Measurements from ENCODE around the gene SGK1.
"Not testable (repeated sequence)": the region's sequence is repeated elsewhere in the genome, so short reads cannot be mapped to it uniquely, and the experiment has no call there.

The SGK1 gene

DNA sequence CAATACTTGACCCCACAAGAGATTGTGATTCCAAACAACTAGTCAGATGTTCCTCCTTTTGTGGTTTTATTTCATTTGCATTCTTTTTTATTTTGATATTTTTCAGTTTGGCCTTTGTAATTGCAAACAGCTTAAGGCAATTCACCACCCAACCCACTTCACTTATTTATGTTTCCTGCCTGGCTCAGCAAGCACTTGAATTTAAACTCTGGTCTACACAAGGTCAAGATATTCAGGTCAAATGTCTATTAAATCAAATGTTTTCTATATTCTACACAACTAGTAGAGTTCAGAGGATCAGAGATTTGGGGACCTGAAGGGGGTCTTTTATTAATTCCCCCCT is 100.1 kb downstream of the SGK1 start:
- DNase-seq (ENCODE audit: low read depth), result no peak

DNA sequence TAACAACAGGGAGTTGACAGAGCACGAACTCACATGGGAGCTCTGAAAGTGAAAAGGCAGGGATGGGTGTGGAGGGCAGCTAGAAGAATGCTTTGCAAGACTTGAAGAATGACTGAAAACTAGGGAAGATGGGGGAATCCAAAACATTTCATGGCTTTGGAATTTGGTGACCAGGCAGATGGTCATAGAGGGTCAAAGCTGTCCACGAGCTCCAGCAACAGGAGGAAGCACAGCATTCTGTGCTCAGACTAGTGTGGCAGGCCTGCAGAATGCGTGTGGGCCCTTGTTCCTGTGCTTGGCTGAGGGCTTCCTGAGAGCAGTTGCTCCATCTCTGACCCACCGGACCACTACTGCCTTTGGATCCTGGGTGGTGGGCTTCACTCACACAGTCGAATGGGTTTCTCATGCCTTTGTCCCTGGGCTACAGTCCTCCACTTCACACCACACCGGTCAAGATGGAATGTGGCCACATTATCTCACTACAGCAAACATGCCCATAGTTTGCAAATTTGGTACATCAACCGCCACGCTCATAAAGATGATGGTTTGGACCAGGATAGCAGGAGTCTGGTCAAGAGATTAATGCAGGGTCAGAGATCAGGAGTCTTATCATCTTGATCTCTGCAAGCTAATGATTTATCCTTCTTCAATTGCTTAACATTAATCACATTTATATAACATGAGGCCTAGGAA is 100.7 kb downstream of the SGK1 start:
- no peak for DNase-seq (ENCODE audit: low read depth)

DNA sequence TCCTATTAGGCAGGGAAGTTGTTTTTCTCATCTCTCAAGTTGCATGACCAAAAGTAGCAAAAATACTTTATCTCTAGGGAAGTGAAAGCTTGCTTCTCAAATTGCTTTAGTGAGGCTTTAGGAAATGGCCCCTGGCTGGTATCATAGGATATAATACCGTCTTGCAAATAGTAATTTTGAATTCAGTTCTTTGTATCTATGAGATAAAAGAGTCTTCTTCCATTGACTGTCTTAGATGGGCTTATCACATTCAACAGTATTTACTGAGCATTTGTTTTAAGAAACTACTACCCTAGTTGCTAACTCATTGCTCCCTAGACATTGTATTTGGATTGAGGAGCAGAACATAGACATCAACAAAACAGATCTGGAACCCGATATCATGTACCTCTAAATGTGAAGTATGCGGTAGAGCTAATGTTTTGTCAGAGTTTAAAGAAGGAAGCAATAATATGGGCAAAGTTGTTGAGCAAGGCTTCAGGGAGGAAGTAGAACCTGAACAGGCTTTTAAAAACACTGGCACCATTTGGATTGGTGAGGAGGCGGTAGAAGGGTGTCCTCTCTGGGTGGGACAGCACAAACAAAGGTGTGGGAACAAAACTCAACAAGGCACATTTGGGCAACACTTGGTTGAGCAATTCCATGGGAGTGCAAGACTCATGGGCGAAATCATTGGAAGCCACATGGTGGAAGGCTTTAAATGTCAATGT is 101.5 kb downstream of the SGK1 start:
- no peak for DNase-seq (ENCODE audit: low read depth)

DNA sequence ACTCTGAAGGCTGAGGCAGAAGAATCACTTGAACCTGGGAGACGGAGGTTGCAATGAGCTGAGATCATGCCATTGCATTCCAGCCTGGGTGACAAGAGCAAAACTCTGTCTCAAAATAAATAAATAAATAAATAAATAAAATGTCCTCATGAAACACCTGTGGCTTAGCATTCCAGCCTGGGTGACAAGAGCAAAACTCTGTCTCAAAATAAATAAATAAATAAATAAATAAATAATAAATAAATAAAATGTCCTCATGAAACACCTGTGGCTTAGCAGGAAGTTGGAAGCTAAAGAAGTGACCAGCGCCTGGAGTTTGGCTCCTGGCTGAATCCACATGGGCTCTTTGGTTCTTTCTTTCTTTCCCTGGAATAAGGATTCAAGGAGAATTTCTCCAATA is 104.5 kb downstream of the SGK1 start:
- DNase-seq (ENCODE audit: low read depth), result not testable (repeated sequence)

DNA sequence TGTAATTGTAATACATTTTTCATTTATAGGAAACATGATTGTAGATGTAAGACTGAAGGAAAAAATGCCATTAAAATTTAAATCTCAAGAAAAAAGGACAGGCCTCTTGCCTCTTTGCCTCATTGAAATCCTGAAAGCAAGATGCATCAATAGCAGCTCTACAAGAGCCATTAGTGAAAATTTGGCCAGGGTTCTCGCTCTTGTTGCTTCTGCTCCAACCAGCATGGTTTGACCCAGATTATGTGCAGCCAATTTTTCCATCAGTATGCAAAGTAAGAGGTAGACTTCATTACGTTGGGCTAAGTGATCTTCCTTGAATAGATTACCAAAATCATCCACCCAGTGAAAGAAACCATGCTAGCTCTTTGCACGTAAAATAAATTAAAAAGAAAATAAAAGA is 106.6 kb downstream of the SGK1 start:
- no peak for DNase-seq (ENCODE audit: low read depth)

DNA sequence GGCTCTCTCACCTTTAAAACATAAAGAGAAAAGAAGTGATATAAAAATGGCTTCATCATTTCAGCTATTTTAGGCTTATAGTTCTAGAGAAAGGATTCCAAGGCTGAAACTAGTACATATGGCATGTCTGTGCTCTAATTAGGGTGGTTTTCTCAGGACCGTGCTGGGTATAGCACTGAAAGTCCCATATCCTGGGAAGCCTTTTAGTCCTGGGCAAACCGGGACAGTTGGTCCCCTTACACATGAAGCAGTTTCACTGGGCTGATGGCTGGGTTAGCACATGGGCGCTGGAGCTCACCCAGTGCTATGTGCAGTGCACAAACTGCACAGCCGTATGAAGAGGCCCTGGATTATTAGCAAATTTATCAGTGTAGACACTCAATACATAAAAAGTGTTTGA is 110.5 kb downstream of the SGK1 start:
- DNase-seq (ENCODE audit: low read depth), result no peak

DNA sequence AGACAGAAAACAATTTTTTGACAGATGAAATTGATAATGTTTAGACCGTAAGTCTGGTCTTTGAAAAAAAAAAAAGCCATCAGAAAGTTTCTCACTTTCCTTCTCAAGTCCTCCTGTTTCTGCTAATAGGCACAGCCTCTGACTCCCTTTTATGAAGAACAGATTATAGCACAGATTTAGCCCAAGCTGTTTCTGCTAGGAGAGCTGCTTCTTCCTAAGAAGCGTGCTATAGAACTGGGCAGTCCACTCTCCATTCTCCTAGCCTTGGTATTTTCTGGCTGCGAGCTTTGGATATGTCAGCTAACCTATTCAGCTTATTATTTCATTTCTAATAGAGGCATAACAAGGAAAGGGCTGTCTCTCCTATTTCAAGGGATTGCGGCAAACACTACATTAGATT is 112.5 kb downstream of the SGK1 start:
- DNase-seq (ENCODE audit: low read depth), result no peak

DNA sequence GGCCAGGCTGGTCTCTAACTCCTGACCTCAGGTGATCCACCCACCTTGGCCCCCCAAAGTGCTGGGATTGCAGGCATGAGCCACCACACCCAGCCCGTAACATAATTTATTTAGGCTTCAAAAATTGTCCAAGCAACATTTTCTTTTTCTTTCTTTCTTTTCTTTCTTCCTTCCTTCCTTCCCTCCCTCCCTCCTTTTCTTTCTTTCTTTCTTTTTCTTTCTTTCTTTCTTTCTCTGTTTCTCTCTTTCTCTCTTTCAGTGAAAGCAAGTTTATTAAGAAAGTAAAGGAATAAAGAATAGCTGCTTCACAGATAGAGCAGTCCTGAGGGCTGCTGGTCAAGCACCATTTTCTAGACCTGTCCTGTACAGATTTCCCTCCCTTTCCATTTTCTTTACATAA is 113.2 kb downstream of the SGK1 start:
- not testable (repeated sequence) for DNase-seq (ENCODE audit: low read depth)

DNA sequence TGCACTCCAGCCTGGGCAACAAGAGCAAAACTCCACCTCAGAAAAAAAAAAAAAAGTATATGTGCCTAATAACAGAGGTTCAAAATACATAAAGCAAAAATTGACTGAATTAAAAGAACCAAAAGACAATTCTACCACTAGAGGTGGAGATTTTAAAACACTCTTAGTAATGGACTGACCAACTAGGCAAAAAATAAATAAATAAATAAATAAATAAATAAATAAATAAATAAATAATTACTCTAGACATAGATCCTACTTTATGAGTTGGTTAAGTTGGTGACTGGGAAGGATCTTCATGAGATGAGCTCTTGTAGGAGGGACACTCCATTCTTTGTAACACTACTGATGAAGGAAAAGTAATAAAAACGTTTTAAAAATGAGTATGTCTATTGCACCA is 113.9 kb downstream of the SGK1 start:
- no peak for DNase-seq (ENCODE audit: low read depth)

DNA sequence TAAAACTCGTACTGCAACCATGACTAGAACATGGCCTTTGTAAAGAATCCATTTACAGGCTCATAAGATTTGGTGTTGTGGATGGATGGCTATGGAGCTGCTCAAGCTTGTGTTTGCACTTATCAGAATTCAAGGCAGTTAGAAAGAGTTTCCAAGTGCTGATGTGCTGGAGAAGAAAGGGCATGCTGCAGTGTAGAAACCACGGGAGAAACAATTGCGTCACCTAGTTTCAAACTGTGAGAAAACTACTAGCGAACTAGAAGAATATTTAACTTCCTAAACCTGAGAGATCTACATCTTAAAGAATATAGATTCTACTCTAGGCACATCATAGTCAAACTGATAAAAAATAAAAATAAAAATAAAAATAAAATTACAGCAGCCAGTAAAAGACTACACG is 116.2 kb downstream of the SGK1 start:
- no peak for DNase-seq (ENCODE audit: low read depth)

DNA sequence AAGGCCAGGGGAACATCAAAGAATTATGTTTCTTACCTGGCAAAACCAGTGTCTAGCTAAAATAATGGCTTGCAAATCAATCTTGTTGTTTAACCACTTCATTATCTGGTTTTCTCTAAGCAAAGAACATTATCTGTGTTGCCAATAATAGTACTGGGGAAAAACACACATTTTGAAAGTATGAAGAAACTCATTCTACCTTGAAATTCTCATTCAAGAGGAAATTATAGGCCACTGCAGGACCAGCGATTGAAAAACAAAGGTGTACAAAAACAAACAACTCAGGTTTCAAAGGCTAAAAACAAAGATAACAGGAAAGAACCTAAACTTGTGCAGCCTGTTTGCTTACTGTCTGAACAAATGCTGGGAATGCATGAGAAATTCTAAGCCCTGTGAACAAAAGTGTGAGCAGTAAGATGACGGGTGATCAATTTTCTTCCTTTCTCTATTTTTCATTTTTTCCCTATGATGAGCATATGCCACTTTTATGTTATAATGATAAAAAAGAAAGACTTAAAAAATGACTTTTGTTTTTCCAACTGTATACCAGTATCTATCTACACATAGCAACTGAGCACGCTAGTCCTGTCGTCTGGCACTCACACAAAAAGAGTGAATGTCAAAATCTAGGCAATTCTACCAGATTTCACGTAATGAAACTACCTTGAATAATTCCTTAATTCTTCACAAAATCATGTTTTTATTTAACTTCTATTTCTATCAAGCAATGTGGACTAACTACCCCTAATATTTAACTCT is 117.9 kb downstream of the SGK1 start:
- no peak for DNase-seq (ENCODE audit: low read depth)

DNA sequence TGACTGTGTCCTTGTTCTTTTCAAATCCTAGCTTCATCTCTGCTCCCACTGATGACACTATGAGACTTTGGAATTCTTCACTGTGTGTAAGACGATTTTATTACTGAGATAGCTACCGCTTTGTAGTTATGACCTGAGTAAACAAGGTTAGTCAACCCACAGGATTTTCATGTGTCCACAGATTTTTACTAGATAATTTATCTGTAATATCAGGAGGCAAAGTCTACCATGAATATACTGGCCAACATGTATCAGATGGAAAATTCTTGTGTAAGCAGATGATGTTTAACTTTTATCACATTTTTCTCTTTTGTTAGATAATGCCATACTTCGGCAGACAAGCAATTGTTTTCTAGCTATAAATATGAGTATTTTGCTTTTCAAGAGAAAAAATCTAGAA is 119.8 kb downstream of the SGK1 start:
- no peak for DNase-seq (ENCODE audit: low read depth)

DNA sequence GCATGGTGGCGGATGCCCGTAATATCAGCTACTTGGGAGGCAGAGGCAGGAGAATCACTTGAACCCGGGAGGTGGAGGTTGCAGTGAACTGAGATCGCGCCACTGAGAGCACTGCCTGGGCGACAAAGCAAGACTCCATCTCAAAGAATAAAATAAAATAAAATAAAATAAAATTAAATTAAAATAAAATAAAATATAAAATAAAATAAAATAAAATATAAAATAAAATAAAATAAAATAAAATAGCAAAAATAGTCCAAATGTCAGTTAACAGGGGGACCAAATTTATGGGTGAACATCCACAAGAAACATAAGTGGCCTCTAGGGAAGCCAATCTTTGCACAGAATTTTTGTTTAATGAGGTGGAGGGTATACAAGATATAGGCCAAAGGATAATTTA is 120.2 kb downstream of the SGK1 start:
- DNase-seq (ENCODE audit: low read depth), result not testable (repeated sequence)

DNA sequence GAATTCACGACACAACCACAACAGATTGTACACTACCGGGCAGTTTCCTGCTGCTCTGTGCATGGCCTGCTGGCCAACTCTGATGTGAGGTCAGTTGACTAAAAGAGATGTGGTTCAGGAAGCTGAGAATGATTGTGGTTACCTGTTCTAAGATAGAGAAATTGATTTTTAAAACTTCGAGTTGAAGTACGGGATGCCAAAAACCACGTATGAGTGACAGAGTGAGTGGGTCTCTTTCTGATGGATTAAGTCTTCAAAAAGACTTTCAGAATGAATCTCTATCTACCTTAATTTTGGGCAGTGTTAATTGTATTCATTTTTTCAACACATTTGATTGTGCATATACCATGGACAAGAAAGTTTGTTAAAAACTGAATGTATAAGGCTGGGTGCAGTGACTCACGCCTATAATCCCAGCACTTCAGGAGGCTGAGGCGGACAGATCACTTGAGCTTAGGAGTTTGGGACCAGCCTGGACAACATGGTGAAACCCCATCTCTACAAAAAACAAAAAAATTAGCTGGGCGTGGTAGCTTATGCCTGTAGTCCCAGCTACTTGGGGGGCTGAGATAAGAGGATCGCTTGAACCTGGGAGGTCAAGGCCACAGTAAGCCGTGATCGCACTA is 121.2 kb downstream of the SGK1 start:
- no peak for DNase-seq (ENCODE audit: low read depth)

DNA sequence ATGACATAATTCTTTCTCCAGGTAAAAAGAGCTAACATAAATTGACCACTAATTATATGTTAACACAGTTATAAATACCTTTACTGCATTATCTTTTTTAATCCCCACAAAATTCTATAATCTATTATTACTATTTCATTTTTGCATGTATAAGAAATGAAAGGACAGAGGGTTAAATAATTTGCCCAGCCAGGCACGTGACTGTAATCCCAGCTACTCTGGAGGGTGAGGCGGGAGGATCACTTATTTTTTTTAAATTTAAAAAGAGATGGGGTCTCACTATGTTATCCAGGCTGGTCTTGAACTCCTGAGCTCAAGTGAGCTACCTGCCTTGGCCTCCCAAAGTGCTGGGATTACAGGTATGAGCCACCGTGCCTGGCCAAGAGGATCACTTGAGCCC is 121.9 kb downstream of the SGK1 start:
- DNase-seq (ENCODE audit: low read depth), result no peak

DNA sequence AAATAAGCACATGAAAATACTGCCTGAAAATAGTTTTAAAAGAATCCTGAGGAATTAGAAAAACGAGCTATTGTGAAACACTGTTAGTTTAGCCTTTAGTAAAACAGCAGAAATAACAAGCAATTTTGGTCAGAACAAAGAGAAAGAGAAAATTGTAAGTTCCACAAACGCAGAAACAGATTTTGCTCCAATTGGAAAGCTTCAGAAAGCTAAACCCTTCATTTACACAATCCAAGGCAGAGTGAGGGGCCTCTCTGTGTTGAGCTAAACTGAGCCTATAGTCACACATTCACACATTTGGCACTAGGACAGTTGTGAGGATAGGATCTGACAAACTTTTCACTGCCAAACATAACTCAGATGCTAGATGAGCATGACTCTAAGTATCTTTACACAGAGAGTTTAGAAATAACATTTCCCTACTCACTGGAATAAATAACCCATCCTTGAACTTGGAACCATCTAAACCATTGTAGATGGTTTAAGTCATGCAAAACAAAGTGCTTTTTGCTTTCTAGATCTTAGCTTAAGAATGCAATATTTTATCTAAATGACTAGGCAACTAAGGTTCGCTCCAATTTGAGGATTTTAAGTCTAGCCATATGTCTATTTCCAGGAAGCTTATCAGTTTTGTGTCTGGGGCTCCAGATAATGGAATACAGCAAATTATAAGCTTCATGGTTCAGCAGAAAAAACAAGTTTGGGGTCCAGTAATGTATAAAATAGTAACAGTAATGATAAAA is 122.6 kb downstream of the SGK1 start:
- no peak for DNase-seq (ENCODE audit: low read depth)

DNA sequence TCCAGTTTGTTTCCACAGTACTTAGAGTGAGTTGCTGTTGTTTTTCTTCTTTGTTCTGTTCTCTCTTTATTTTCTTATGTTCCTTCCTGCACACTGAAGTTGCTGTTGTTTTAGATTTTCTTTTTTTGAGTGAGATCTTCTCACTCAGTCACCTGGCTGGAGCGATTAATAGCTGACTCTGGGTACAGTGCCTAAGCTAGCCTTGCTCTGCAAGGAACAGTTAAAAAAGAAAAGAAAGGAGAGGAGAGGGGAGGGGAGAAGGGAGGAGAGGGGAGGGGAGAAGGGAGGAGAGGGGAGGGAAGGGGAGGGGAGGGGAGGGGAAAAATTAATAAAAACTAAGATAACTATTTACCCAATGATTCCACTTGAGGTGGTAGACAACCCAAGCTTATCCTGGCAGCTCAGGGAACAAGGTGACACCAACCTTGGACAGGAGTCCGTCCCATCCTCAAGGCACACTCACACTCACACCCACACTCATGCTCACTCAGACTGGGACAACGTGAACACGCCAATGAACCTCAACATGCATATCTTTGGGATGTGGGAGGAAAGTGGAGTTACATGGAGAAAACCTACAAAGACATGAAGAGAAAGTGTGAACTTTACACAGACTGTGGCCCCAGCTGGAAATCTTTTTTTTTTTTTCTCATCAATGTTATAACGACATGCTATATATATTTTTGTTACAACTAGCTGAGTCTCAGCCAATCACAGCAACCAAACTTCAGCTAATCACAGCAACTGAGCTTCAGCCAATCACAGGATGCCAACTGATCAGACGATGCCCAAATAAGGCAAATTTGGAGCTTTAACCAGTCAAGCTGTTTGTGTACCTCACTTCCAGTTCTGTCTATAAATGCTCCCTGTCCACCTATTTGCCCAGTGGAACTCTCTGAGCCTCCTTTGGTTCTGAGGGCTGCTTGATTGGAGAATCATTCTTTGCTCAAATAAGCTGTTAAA is 124.1 kb downstream of the SGK1 start:
- no peak for DNase-seq (ENCODE audit: low read depth)

DNA sequence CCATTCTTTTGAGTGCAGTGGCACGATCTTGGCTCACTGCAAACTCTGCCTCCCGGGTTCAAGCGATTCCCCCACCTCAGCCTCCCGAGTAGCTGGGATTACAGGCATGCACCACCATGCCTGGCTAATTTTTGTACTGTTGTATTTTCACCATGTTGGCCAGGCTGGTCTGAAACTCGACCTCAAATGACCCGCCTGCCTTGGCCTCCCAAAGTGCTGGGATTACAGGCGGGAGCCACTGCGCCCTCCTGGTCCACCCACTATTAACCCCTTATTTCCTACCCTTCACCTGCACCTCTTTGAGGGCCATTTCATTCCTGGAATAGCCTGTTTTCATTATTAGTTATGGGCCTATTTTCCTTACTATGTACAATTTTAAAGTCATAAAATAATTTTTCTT is 125.3 kb downstream of the SGK1 start:
- not testable (repeated sequence) for DNase-seq (ENCODE audit: low read depth)

DNA sequence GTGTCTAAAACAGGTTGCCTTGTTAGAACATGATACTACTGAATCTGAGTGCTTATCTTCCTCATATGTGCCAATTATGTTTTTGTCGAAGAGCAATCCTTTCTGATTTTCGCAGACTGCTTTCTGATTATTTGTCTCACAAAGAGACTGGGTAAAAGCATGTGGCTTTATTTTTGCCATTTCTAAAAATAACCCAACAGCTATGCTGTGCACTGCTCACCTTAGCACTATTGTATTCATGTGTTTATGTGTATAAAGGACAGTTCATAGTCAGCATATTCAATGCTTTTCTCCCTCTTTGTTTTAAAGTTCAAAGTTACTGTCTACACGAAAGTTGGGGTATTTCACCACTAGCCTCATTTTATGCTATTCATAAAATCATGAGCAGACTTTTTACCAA is 127.0 kb downstream of the SGK1 start:
- DNase-seq (ENCODE audit: low read depth), result no peak

DNA sequence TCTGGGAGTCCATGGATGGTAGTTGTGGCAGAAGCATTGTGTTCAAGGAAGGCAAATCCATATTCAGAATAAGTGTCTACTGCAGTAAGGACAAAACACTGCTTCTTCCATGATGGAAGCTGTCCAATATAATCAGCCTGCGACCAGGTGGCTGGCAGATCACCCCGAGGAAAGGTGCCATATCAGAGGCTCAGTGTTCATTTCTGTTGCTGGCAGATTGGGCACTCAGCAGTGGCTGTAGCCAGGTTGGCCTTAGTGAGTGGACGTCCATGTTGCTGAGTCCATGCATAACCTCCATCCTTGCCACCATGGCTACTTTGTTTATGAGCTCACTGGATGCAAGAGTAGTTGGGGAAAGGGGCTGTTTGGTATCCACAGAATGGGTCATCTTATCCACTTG is 130.2 kb downstream of the SGK1 start:
- no peak for DNase-seq (ENCODE audit: low read depth)

DNA sequence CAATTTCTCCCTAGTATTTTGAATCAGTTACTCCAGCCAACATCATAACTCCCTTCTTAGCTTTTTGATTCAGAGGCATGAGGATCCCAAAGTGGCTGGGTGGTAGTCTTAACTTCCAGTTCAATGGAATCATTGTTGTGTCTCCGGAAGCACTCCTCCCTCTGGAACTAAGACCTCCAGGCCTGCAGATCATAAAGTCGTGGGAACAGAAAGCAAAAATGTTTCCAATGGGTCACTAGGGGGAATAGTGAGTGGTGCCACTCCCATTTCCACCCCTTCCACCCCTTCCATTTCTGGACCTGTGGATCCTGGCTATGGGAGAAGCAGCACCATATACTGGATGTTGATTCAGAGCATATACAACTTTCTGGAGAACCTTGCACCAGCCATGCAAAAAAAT is 130.8 kb downstream of the SGK1 start:
- DNase-seq (ENCODE audit: low read depth), result no peak

Measured in stimulated activated CD8-positive, alpha-beta memory T cell treated with anti-CD3 and anti-CD28 coated beads, Interleukin-15, amount 100 ng/mL, for 24 hours (primary cell).